CD14-positive monocyte (primary cell): ENCODE measurements around the gene CHN2. TPM values are rescaled to one million over a fixed set of nuclear protein-coding genes. Genes with fewer than 3 reads are reported as not detected.

Experiments used
- DNase-seq, 3 donors: peaks; one replicate each; pipeline ENCODE4 v3.0.0-alpha.2; 2011 to 2022
- H2AFZ ChIP-seq: 2 replicates; pipeline ENCODE4 v1.6.0; 2012; ENCODE audit warnings: mild to moderate bottlenecking, low read depth, low read length, inconsistent platforms; ENCODE audit not compliant: insufficient read depth, poor library complexity, severe bottlenecking
- H3K27ac ChIP-seq, 2 donors: 1 replicate in 1 of 2; 2 replicates in 1 of 2; pipeline ENCODE4 v1.5.1; 2012 to 2013; ENCODE audit warnings: low read length in 2 of 2, control low read depth in 1 of 2, inconsistent platforms in 1 of 2, low read depth in 1 of 2, mild to moderate bottlenecking in 1 of 2
- H3K27me3 ChIP-seq, 2 donors: one replicate each; pipeline versions ENCODE4 v1.6.0 to v1.6.1; 2011 to 2013; ENCODE audit warnings: low read length in 2 of 2; ENCODE audit not compliant: control insufficient read depth in 2 of 2, insufficient read depth in 2 of 2
- H3K36me3 ChIP-seq, 2 donors: replicated peaks in 1 of 2; 1 replicate in 1 of 2; 2 replicates in 1 of 2; pipeline versions ENCODE4 v1.5.1 to v1.6.1; 2012 to 2013; ENCODE audit warnings: low read length in 2 of 2, control low read depth in 1 of 2, inconsistent platforms in 1 of 2, mild to moderate bottlenecking in 1 of 2; ENCODE audit not compliant: insufficient read depth in 2 of 2, control insufficient read depth in 1 of 2
- H3K4me1 ChIP-seq, 2 donors: 1 replicate in 1 of 2; 2 replicates in 1 of 2; pipeline versions ENCODE4 v1.5.1 to v1.6.1; 2012 to 2013; ENCODE audit warnings: low read length in 2 of 2, control low read depth in 1 of 2, inconsistent platforms in 1 of 2, mild to moderate bottlenecking in 1 of 2, moderate library complexity in 1 of 2; ENCODE audit not compliant: insufficient read depth in 2 of 2, control insufficient read depth in 1 of 2
- H3K4me2 ChIP-seq: replicated peaks from 2 replicates; pipeline ENCODE3; 2012; ENCODE audit warnings: low read length, moderate library complexity, mild to moderate bottlenecking; ENCODE audit not compliant: poor library complexity, severe bottlenecking; ENCODE audit errors: extremely low read depth
- H3K4me3 ChIP-seq, 3 experiments: fragments of 200-600 bp in 1 of 3; sonication (generic) in 1 of 3; replicated peaks in 1 of 3; 1 replicate in 2 of 3; 2 replicates in 1 of 3; pipeline ENCODE4 v1.5.1; 2011 to 2013; ENCODE audit warnings: low read length in 3 of 3, mild to moderate bottlenecking in 3 of 3, control low read depth in 2 of 3, low read depth in 2 of 3, inconsistent platforms in 1 of 3, moderate library complexity in 1 of 3
- H3K79me2 ChIP-seq: 2 replicates; pipeline ENCODE4 v1.6.0; 2012; ENCODE audit warnings: mild to moderate bottlenecking, control low read depth, inconsistent platforms, low read length, moderate library complexity; ENCODE audit not compliant: insufficient read depth
- H3K9ac ChIP-seq: 2 replicates; pipeline ENCODE4 v1.6.0; 2017; ENCODE audit warnings: low read length, mild to moderate bottlenecking; ENCODE audit not compliant: insufficient read depth, poor library complexity, severe bottlenecking
- H3K9me3 ChIP-seq, 2 donors: replicated peaks in 1 of 2; 1 replicate in 1 of 2; 2 replicates in 1 of 2; pipeline versions ENCODE4 v1.5.1 to v1.6.1; 2012 to 2013; ENCODE audit warnings: low read length in 2 of 2, control low read depth in 1 of 2; ENCODE audit not compliant: control insufficient read depth in 1 of 2, insufficient read depth in 1 of 2
- H4K20me1 ChIP-seq: 2 replicates; pipeline ENCODE4 v1.6.0; 2012; ENCODE audit warnings: mild to moderate bottlenecking, low read length, control low read depth, moderate library complexity; ENCODE audit not compliant: insufficient read depth
- H3K27ac Mint-ChIP-seq, 7 donors: one replicate each; pipeline ENCODE4 v1.8.0; 2020; ENCODE audit warnings: mild to moderate bottlenecking in 7 of 7, mixed read lengths in 7 of 7, moderate library complexity in 6 of 7, inconsistent platforms in 2 of 7
- H3K27me3 Mint-ChIP-seq, 3 donors: one replicate each; pipeline ENCODE4 v1.8.0; 2021 to 2022; ENCODE audit warnings: low read depth in 3 of 3, mild to moderate bottlenecking in 3 of 3, mixed read lengths in 3 of 3, moderate library complexity in 3 of 3, inconsistent platforms in 1 of 3
- H3K36me3 Mint-ChIP-seq, 2 donors: one replicate each; pipeline ENCODE4 v1.8.0; 2020; ENCODE audit warnings: mixed read lengths in 2 of 2, inconsistent platforms in 1 of 2, mild to moderate bottlenecking in 1 of 2
- H3K4me1 Mint-ChIP-seq: one replicate; pipeline ENCODE4 v1.8.0; 2020; ENCODE audit warnings: mild to moderate bottlenecking, mixed read lengths
- H3K4me3 Mint-ChIP-seq, 2 donors: one replicate each; pipeline ENCODE4 v1.8.0; 2020; ENCODE audit warnings: mild to moderate bottlenecking in 2 of 2, mixed read lengths in 2 of 2, moderate library complexity in 1 of 2
- H3K9me3 Mint-ChIP-seq, 7 donors: one replicate each; pipeline ENCODE4 v1.8.0; 2020 to 2022; ENCODE audit warnings: mixed read lengths in 7 of 7, mild to moderate bottlenecking in 6 of 7, moderate library complexity in 6 of 7, inconsistent platforms in 2 of 7
- WGBS: methylation state at CpG from one replicate; pipeline ENCODE4 v1.1.5; 2013; ENCODE audit warnings: missing lambda C conversion rate; ENCODE audit not compliant: insufficient coverage; 5-methylcytosine and 5-hydroxymethylcytosine counted together
- intact Hi-C, 2 donors: fragments of 100-400 bp; cut with micrococcal nuclease; formaldehyde crosslinking; loops; one replicate each; pipeline versions ENCODE4 v1.15.0 to v1.15.1; 2023
- polyA plus RNA-seq, 3 donors: library from polyadenylated mRNA; depleted of rRNA in 1 of 3; unstranded in 2 of 3; stranded (reverse) in 1 of 3; fragments of 300-500 nt in 2 of 3; fragments of >200 nt in 1 of 3; fragmentation: Illumina TruSeq in 2 of 3; gene quantifications; 1 replicate in 2 of 3; 2 replicates in 1 of 3; pipeline ENCODE4 v1.2.3, GENCODE V29; 2012 to 2021
- TF ChIP-seq, protein P1 (sequence below): fragments of 200-600 bp; IDR thresholded peaks from one replicate; pipeline ENCODE4 v1.8.0; 2022; ENCODE audit warnings: antibody characterized with exemption, mild to moderate bottlenecking

CHN2 gene
- polyA plus RNA-seq, 3 donors, result 26.6 to 66.5 (median 44.8) TPM

- Mint-ChIP-seq H3K36me3 (peaks cover 0 to 18% of the 10 kb centered on the region in 2 donors), H3K27ac (no peak overlapping the region)
Measured at GRCh38 chr7:29422829-29423228, 228.3 kb downstream of the CHN2 start.

GRCh38 chr7:29424295-29424983 is 229.9 kb downstream of the CHN2 start:
- Mint-ChIP-seq H3K36me3 (peaks cover 2 to 13% of the 10 kb centered on the region in 2 donors), H3K4me1 (no peaks in the 10 kb centered on the region), H3K27me3 (no peaks in the 10 kb centered on the region), H3K27ac (no peak overlapping the region), H3K4me3 (no peak overlapping the region), H3K9me3 (peaks cover 0 to 4% (median 0%) of the 10 kb centered on the region in 7 donors)
- Histone ChIP-seq H3K27me3 (no peaks in the 10 kb centered on the region), H3K4me2 (no peak overlapping the region), H3K79me2 (no peaks in the 10 kb centered on the region), H3K36me3 (no peaks in the 10 kb centered on the region), H3K9me3 (no peaks in the 10 kb centered on the region), H3K4me3 (no peak overlapping the region), H2AFZ (no peak overlapping the region), H3K4me1 (no peaks in the 10 kb centered on the region), H4K20me1 (no peaks in the 10 kb centered on the region), H3K27ac (no peak overlapping the region), H3K9ac (no peak overlapping the region)
- TF ChIP-seq, protein P1, sequence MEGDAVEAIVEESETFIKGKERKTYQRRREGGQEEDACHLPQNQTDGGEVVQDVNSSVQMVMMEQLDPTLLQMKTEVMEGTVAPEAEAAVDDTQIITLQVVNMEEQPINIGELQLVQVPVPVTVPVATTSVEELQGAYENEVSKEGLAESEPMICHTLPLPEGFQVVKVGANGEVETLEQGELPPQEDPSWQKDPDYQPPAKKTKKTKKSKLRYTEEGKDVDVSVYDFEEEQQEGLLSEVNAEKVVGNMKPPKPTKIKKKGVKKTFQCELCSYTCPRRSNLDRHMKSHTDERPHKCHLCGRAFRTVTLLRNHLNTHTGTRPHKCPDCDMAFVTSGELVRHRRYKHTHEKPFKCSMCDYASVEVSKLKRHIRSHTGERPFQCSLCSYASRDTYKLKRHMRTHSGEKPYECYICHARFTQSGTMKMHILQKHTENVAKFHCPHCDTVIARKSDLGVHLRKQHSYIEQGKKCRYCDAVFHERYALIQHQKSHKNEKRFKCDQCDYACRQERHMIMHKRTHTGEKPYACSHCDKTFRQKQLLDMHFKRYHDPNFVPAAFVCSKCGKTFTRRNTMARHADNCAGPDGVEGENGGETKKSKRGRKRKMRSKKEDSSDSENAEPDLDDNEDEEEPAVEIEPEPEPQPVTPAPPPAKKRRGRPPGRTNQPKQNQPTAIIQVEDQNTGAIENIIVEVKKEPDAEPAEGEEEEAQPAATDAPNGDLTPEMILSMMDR, result no peak
- 89% methylated on average over 2 of the region's 7 CpGs for WGBS
- intact Hi-C loops, result no loop called here
- no peak for DNase-seq

More at GRCh38 chr7:29422829-29423228, 228.3 kb downstream of the CHN2 start:
- H3K4me3 ChIP-seq, result no peak overlapping the region
- no peak overlapping the region for H3K4me2 ChIP-seq
- H3K27ac ChIP-seq, result no peak overlapping the region
- WGBS, result 93% methylated on average over 2 of the region's 5 CpGs
- no peaks in the 10 kb centered on the region for H4K20me1 ChIP-seq
- Mint-ChIP-seq H3K4me1 (no peaks in the 10 kb centered on the region), H3K9me3 (peaks cover 0 to 4% (median 0%) of the 10 kb centered on the region in 7 donors), H3K27me3 (peaks cover 0 to 2% (median 0%) of the 10 kb centered on the region in 3 donors), H3K4me3 (no peak overlapping the region)
- no peaks in the 10 kb centered on the region for H3K4me1 ChIP-seq
- DNase-seq, result no peak
- TF ChIP-seq, protein P1, result no peak
- intact Hi-C loops, result no loop called here
- H3K9ac ChIP-seq, result no peak overlapping the region
- H3K79me2 ChIP-seq, result no peaks in the 10 kb centered on the region
- H2AFZ ChIP-seq, result no peak overlapping the region
- H3K27me3 ChIP-seq, result no peaks in the 10 kb centered on the region
- peaks cover 0 to 4% of the 10 kb centered on the region in 2 donors for H3K36me3 ChIP-seq
- no peaks in the 10 kb centered on the region for H3K9me3 ChIP-seq
